ENCODE measurements around the gene SLC16A12.

The SLC16A12 gene

DNA sequence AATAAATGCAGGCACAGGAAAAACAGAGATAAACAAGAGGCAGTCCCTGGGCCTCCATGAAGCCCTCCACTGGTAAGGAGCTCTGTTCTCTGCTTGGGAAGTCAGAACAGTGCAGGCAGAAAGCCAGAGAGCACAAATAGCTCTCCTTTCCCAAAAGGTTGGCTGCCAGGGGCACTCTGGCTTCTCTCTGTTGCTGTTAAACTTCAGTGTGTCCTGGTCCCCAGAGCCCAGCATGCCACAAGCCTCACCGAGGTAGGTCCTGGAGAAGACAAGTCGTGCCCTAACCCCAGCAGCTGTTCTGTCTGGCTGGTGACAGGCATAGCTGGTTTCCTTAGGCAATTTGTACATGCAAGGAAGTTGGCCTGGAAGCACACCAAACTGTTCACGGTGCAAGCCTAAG is 17.3 kb downstream of the SLC16A12 start:
- Histone ChIP-seq H3K27ac (no peak overlapping the region), H3K9ac (no peak overlapping the region), H3K36me3 (ENCODE audit: insufficient read depth) (no peaks in the 10 kb centered on the region), H3K4me3 (IDR thresholded peaks at IDR 0.05; ENCODE audit: insufficient read depth, low read depth, low read length) (no peak overlapping the region), H3K4me1 (ENCODE audit: low read depth, poor library complexity, severe bottlenecking) (peaks cover 9% of the 10 kb centered on the region), H3K79me2 (ENCODE audit: insufficient read depth, low read depth) (no peaks in the 10 kb centered on the region), H4K20me1 (ENCODE audit: insufficient read depth) (no peaks in the 10 kb centered on the region), H3K27me3 (ENCODE audit: insufficient read depth, low read depth) (no peaks in the 10 kb centered on the region), H2AFZ (ENCODE audit: low read depth) (no peak overlapping the region), H3K4me2 (no peak overlapping the region)
- TF ChIP-seq, protein P1, sequence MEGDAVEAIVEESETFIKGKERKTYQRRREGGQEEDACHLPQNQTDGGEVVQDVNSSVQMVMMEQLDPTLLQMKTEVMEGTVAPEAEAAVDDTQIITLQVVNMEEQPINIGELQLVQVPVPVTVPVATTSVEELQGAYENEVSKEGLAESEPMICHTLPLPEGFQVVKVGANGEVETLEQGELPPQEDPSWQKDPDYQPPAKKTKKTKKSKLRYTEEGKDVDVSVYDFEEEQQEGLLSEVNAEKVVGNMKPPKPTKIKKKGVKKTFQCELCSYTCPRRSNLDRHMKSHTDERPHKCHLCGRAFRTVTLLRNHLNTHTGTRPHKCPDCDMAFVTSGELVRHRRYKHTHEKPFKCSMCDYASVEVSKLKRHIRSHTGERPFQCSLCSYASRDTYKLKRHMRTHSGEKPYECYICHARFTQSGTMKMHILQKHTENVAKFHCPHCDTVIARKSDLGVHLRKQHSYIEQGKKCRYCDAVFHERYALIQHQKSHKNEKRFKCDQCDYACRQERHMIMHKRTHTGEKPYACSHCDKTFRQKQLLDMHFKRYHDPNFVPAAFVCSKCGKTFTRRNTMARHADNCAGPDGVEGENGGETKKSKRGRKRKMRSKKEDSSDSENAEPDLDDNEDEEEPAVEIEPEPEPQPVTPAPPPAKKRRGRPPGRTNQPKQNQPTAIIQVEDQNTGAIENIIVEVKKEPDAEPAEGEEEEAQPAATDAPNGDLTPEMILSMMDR (conservative IDR thresholded peaks at IDR 0.05; ENCODE audit: low read depth, low read length), result no peak

DNA sequence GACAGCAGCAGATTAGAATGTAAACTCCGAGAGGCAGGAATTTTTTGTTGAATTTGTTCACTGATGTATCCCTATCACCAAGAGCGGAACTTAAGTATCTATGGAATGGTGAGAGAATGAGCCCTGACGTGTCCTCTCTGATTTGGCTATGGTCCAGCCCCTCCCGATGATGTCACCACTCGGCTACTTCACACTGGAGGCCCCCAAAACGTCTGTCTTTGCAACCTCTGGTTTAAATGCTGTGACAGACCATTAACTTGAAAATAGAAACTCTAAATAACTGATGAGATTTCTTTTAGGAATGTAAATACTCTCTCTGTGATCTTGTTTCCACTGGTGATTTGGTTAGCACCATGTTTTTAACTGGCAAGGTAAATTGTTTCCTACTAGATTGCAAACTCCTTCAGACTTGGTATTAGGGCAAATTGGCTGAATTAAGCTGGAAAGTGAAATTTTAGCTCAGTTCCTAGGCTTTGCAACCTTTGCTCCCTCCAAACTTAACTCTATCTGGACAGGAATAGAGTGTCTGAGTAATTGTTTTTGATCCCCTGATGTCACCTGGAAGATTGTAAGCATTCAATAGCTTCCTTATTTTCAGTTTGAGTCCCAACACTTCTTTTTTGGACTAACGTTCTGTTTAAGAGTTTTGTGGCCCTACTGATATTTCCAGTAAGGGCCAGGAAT is 19.1 kb downstream of the SLC16A12 start:
- Histone ChIP-seq H3K4me3 (IDR thresholded peaks at IDR 0.05; ENCODE audit: insufficient read depth, low read depth, low read length) (no peak overlapping the region), H3K4me2 (no peak overlapping the region), H3K27ac (no peak overlapping the region), H2AFZ (ENCODE audit: low read depth) (no peak overlapping the region), H4K20me1 (ENCODE audit: insufficient read depth) (no peaks in the 10 kb centered on the region), H3K9ac (no peak overlapping the region), H3K79me2 (ENCODE audit: insufficient read depth, low read depth) (no peaks in the 10 kb centered on the region), H3K27me3 (ENCODE audit: insufficient read depth, low read depth) (no peaks in the 10 kb centered on the region), H3K4me1 (ENCODE audit: low read depth, poor library complexity, severe bottlenecking) (peaks cover 9% of the 10 kb centered on the region), H3K36me3 (ENCODE audit: insufficient read depth) (no peaks in the 10 kb centered on the region)
- TF ChIP-seq, protein P1 (conservative IDR thresholded peaks at IDR 0.05; ENCODE audit: low read depth, low read length), result no peak

DNA sequence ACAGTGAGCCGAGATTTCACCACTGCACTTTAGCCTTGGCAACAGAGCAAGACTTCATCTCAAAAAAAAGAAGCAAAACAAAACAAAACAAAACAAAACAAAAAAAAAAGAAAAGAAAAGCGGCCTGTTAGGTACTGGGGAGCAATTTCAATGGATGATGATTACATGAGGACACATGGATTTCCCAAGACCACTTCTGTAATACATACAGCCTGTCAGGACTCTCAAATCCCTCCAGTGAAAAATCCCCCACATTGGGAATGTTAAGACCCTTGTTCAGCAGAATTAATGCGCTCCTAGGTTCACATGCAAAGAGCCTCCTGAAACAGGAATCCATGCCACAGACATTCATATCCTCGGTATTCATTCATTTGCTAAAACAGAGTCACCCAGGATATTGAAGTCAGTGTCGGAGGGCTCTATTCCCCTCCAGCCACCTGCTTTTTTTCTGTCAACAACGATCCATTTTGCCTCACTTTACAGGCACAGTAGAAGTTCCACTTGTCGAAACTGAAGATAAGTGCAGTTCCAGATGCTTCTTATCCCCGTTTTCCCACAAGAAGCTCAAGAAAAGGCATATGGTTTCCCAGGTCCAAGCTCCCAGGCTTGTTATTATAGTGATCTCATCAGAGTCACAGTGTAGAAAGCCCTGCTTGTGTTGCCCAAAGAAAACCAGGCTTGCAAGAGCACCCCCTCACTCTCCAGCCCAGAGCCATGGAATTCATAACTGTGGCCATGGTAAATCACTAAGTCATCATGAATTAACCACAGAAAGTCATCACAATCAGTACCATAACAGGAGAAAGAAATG is 20.2 kb downstream of the SLC16A12 start:
- no peaks in the 10 kb centered on the region for H3K79me2 ChIP-seq (ENCODE audit: insufficient read depth, low read depth)
- no peaks in the 10 kb centered on the region for H4K20me1 ChIP-seq (ENCODE audit: insufficient read depth)
- H3K27ac ChIP-seq, result no peak overlapping the region
- no peak overlapping the region for H3K4me3 ChIP-seq (IDR thresholded peaks at IDR 0.05; ENCODE audit: insufficient read depth, low read depth, low read length)
- H3K36me3 ChIP-seq (ENCODE audit: insufficient read depth), result no peaks in the 10 kb centered on the region
- no peak overlapping the region for H3K9ac ChIP-seq
- peaks cover 9% of the 10 kb centered on the region for H3K4me1 ChIP-seq (ENCODE audit: low read depth, poor library complexity, severe bottlenecking)
- H3K4me2 ChIP-seq, result no peak overlapping the region
- H2AFZ ChIP-seq (ENCODE audit: low read depth), result no peak overlapping the region
- no peaks in the 10 kb centered on the region for H3K27me3 ChIP-seq (ENCODE audit: insufficient read depth, low read depth)
- TF ChIP-seq, protein P1 (conservative IDR thresholded peaks at IDR 0.05; ENCODE audit: low read depth, low read length), result no peak

DNA sequence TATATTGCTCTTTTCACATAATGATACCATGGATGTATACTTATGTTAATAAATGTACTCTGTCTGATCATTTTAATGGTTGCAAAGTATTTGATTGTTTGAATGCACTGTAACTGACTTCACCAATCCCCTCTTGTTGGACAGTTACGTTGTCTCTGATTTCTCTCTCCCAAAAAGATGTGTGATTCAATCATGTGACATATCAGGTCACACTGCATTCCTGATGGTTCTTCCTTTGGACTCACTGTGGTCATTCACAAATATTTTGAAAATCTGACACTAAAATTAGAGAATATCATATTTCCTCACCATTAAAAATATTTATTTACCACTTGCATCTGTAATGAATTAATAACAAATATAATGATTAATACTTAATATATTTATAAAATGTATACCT is 22.2 kb downstream of the SLC16A12 start:
- peaks cover 9% of the 10 kb centered on the region for H3K4me1 ChIP-seq (ENCODE audit: low read depth, poor library complexity, severe bottlenecking)
- no peaks in the 10 kb centered on the region for H3K27me3 ChIP-seq (ENCODE audit: insufficient read depth, low read depth)
- H3K4me3 ChIP-seq (IDR thresholded peaks at IDR 0.05; ENCODE audit: insufficient read depth, low read depth, low read length), result no peak overlapping the region
- H2AFZ ChIP-seq (ENCODE audit: low read depth), result no peak overlapping the region
- no peak overlapping the region for H3K27ac ChIP-seq
- no peak overlapping the region for H3K4me2 ChIP-seq
- H3K9ac ChIP-seq, result no peak overlapping the region
- H4K20me1 ChIP-seq (ENCODE audit: insufficient read depth), result no peaks in the 10 kb centered on the region
- TF ChIP-seq, protein P1 (conservative IDR thresholded peaks at IDR 0.05; ENCODE audit: low read depth, low read length), result no peak
- H3K79me2 ChIP-seq (ENCODE audit: insufficient read depth, low read depth), result no peaks in the 10 kb centered on the region
- H3K36me3 ChIP-seq (ENCODE audit: insufficient read depth), result no peaks in the 10 kb centered on the region
